Uterus (tissue), 4 donors: ENCODE measurements around the gene ARFGAP2. TPM values are rescaled to one million over a fixed set of nuclear protein-coding genes. Genes with fewer than 3 reads are reported as not detected.
"Not testable (repeated sequence)": the region's sequence is repeated elsewhere in the genome, so short reads cannot be mapped to it uniquely, and the experiment has no call there.

Experiments used
- DNase-seq, 2 donors: peaks; one replicate each; pipeline ENCODE4 v3.0.0-alpha.2; 2019 to 2020
- H3K27ac ChIP-seq, 2 donors: fragments of 200-600 bp; sonication (generic); 1 replicate in 1 of 2; 2 replicates in 1 of 2; pipeline ENCODE4 v1.5.1; 2016 to 2018
- H3K27me3 ChIP-seq, 2 donors: fragments of 200-600 bp; sonication (generic); one replicate each; pipeline ENCODE4 v1.5.1; 2018 to 2019; ENCODE audit warnings: control low read depth in 1 of 2
- H3K36me3 ChIP-seq, 2 donors: fragments of 200-600 bp; sonication (generic); one replicate each; pipeline ENCODE4 v1.5.1; 2019; ENCODE audit warnings: control low read depth in 1 of 2
- H3K4me1 ChIP-seq, 2 donors: fragments of 200-600 bp; sonication (generic); one replicate each; pipeline ENCODE4 v1.5.1; 2018 to 2019; ENCODE audit warnings: control low read depth in 1 of 2
- H3K4me3 ChIP-seq, 2 donors: fragments of 200-600 bp; sonication (generic); 1 replicate in 1 of 2; 2 replicates in 1 of 2; pipeline ENCODE4 v1.5.1; 2018 to 2019; ENCODE audit warnings: mild to moderate bottlenecking in 1 of 2
- H3K9me3 ChIP-seq, 2 donors: fragments of 200-600 bp; sonication (generic); one replicate each; pipeline ENCODE4 v1.5.1; 2019; ENCODE audit warnings: control low read depth in 1 of 2
- POLR2A ChIP-seq, 2 donors: fragments of 450-650 bp; IDR thresholded peaks; one replicate each; pipeline ENCODE4 v1.6.1; 2016; ENCODE audit warnings: antibody characterized with exemption in 2 of 2, mild to moderate bottlenecking in 1 of 2, moderate library complexity in 1 of 2
- intact Hi-C: fragments of 100-400 bp; cut with DNase I; formaldehyde crosslinking; loops from one replicate; pipeline ENCODE4 v1.15.1; 2023; ENCODE audit warnings: low total_unique reads
- microRNA-seq: library from miRNA; unstranded; fragments of <30 nt; microRNA quantifications from one replicate; pipeline ENCODE4, GENCODE V29; 2016; ENCODE audit warnings: borderline microRNAs expressed, borderline replicate concordance
- small RNA-seq: library from RNA; depleted of rRNA; stranded (forward); fragments of <200 nt; gene quantifications from one replicate; pipeline ENCODE3, GENCODE V24; 2016
- total RNA-seq, 4 donors: library from RNA; depleted of rRNA in 3 of 4; stranded (reverse); fragments of >200 nt in 3 of 4; gene quantifications; one replicate each; pipeline versions ENCODE4 v1.1.0 to v1.2.4, GENCODE V29; 2014 to 2023
- TF ChIP-seq, protein P1 (sequence below), 4 experiments: fragments of 200-600 bp in 2 of 4; fragments of 450-650 bp in 2 of 4; sonication (generic) in 2 of 4; IDR thresholded peaks; one replicate each; pipeline ENCODE4 v1.5.1; 2016 to 2019; ENCODE audit warnings: antibody characterized with exemption in 4 of 4, mild to moderate bottlenecking in 2 of 4, moderate library complexity in 1 of 4
- donor health status: DM: yes; HTN: yes; CAD: no.

The ARFGAP2 gene
- total RNA-seq, 4 donors from 2014 or later: 57.4 to 243 (median 151) TPM

DNA sequence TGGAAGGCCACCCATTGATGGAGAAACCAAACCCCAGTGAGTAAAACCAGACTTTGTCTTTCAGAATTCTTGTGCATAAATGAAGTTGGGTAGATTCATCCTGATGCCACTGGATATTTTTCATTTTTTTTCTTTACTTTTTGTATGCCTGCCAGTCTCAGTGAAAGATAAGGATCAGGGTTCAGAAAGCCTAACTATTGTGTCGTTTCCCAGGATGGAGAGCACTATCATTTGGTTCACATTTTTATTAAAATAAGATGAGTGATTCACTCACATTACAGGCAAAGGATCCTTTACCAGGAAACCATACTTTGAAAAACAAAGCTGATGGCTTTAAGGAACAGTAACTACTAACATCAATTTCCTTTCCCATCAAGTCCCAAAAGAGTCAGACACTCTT is 52.0 kb downstream of the ARFGAP2 start:
- Histone ChIP-seq H3K9me3 (no peaks in the 10 kb centered on the region), H3K27ac (no peak overlapping the region), H3K36me3 (no peaks in the 10 kb centered on the region), H3K27me3 (no peaks in the 10 kb centered on the region), H3K4me1 (no peaks in the 10 kb centered on the region), H3K4me3 (no peak overlapping the region)
- intact Hi-C loops: no loop called here
- TF ChIP-seq, protein P1, sequence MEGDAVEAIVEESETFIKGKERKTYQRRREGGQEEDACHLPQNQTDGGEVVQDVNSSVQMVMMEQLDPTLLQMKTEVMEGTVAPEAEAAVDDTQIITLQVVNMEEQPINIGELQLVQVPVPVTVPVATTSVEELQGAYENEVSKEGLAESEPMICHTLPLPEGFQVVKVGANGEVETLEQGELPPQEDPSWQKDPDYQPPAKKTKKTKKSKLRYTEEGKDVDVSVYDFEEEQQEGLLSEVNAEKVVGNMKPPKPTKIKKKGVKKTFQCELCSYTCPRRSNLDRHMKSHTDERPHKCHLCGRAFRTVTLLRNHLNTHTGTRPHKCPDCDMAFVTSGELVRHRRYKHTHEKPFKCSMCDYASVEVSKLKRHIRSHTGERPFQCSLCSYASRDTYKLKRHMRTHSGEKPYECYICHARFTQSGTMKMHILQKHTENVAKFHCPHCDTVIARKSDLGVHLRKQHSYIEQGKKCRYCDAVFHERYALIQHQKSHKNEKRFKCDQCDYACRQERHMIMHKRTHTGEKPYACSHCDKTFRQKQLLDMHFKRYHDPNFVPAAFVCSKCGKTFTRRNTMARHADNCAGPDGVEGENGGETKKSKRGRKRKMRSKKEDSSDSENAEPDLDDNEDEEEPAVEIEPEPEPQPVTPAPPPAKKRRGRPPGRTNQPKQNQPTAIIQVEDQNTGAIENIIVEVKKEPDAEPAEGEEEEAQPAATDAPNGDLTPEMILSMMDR (IDR thresholded peaks at IDR 0.05): no peak
- TF ChIP-seq POLR2A (IDR thresholded peaks at IDR 0.05): no peak
- DNase-seq: no peak

DNA sequence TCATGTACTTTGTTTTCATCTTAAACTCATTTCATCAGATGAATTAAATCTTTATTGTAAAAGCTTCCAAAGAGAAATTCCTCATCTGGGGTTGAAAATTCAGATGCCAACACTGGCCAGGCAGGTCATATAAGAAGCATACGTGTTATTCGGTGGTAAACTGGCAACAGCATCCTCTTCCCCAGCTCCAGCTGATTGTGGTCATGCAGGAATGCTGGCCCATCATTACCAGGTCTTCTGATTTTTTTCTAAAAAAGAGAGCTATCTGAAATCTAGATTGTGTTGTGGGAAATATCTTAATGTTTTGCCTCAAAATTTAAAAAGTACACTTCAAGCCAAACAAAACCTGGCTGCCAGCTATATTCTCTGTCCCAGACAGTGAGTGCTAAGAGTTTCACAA is 53.6 kb downstream of the ARFGAP2 start:
- Histone ChIP-seq H3K27me3 (no peaks in the 10 kb centered on the region), H3K36me3 (no peaks in the 10 kb centered on the region), H3K4me1 (no peaks in the 10 kb centered on the region), H3K4me3 (no peak overlapping the region), H3K27ac (no peak overlapping the region), H3K9me3 (no peaks in the 10 kb centered on the region)
- TF ChIP-seq POLR2A (IDR thresholded peaks at IDR 0.05): no peak
- TF ChIP-seq, protein P1 (IDR thresholded peaks at IDR 0.05): no peak
- DNase-seq: no peak
- intact Hi-C loops: no loop called here

DNA sequence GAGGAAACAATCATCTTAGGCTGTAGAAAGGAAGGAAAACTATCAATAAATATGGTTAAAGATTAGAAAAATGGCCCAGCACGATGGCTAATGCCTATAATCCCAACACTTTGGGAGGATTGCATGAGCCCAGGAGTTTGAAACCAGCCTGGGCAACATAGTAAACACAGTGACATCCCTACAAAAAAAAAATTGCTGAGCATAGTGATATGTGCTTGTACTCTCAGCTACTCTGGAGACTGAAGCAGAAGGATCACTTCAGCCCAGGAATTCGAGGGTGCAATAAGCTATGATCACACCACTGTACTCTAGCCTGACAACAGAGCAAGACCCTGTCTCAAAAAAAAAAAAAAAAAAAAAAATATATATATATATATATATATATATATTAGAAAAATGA is 54.9 kb downstream of the ARFGAP2 start:
- Histone ChIP-seq H3K9me3 (no peaks in the 10 kb centered on the region), H3K27ac (no peak overlapping the region), H3K4me1 (no peaks in the 10 kb centered on the region), H3K27me3 (no peaks in the 10 kb centered on the region), H3K36me3 (no peaks in the 10 kb centered on the region), H3K4me3 (no peak overlapping the region)
- TF ChIP-seq, protein P1 (IDR thresholded peaks at IDR 0.05): no peak
- no peak for TF ChIP-seq POLR2A (IDR thresholded peaks at IDR 0.05)
- intact Hi-C loops: no loop called here
- DNase-seq: no peak

DNA sequence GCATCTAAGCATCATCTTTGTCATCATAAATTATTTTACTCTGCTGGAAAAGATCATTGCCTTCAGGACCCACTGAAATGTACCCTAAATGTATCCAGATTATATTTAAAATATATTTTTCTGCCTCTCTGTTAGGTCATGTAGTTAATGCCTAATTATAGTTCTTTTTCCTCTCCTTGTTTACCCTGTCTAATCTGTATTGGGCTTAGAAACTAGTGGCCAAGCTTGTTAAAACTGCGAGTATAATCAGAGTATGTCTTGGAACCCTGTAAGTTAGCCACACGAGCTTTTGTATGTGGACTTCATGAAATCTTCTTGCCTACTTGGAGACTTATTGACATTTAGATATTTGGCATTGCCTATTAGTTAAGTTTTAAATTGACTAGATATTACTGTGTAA is 55.6 kb downstream of the ARFGAP2 start:
- H3K27ac ChIP-seq: no peak overlapping the region
- H3K9me3 ChIP-seq: no peaks in the 10 kb centered on the region
- H3K27me3 ChIP-seq: no peaks in the 10 kb centered on the region
- H3K4me3 ChIP-seq: no peak overlapping the region
- no peak for DNase-seq
- H3K4me1 ChIP-seq: no peaks in the 10 kb centered on the region
- intact Hi-C loops: no loop called here
- TF ChIP-seq, protein P1 (IDR thresholded peaks at IDR 0.05): no peak
- TF ChIP-seq POLR2A (IDR thresholded peaks at IDR 0.05): no peak
- no peaks in the 10 kb centered on the region for H3K36me3 ChIP-seq

DNA sequence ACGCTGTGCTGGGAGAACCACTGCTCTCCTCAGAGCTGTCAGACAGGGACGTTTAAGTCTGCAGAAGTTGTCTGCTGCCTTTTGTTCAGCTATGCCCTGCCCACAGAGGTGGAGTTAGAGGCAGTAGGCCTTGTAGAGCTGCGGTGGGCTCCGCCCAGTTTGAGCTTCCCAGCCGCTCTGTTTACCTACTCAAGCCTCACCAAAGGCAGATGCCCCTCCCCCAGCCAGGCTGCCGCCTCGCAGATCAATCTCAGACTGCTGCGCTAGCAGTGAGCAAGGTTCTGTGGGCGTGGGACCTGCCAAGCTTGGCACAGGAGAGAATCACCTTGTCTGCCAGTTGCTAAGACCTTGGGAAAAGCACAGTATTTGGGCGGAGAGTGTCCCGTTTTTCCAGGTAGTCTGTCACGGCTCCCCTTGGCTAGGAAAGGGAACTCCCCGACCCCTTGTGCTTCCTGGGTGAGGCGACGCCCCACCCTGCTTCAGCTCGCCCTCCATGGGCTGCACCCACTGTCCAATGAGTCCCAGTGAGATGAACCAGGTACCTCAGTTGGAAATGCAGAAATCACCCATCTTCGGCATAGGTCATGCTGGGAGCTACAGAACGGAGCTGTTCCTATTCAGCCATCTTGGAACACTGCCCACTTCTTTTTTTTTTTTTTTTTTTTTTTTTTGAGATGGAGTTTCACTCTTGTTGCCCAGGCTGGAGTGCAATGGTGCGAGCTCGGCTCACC is 57.6 kb downstream of the ARFGAP2 start:
- intact Hi-C loops, H3K27me3 ChIP-seq, DNase-seq, H3K27ac ChIP-seq, H3K4me1 ChIP-seq, H3K4me3 ChIP-seq, H3K36me3 ChIP-seq, H3K9me3 ChIP-seq: not testable (repeated sequence)

Small RNA genes lying within 50 kb of the gene (microRNA-seq; reads per million reads assigned to microRNA genes)
- gene MIR6745: not detected

Small RNA genes lying within 50 kb of the gene (small RNA-seq; reads per million reads assigned to genes)
- not detected for gene MIR6745

Other genes starting within 250 kb of the ARFGAP2 start
- gene CSTPP1, start 240.1 kb downstream of the ARFGAP2 start, total RNA-seq: 10 to 100 TPM in 2 of 4 donors, 1 to 10 TPM in 2; 4.9 to 33.8 (median 19.5) TPM
- gene PACSIN3, start 9.6 kb upstream of the ARFGAP2 start, total RNA-seq: 10 to 100 TPM; 28.1 to 80.3 (median 47.1) TPM
- 10 to 100 TPM; 13.8 to 65.9 (median 23.8) TPM for gene DDB2, start 38.1 kb upstream of the ARFGAP2 start, total RNA-seq
- 10 to 100 TPM; 25.6 to 36.6 (median 27.1) TPM for gene ACP2, start 71.9 kb upstream of the ARFGAP2 start, total RNA-seq
- gene NR1H3, start 81.1 kb upstream of the ARFGAP2 start, total RNA-seq: 10 to 100 TPM; 14.1 to 49.0 (median 31.9) TPM
- 100 to 1,000 TPM in 1 of 4 donors, 10 to 100 TPM in 3; 26.8 to 234 (median 47.2) TPM for gene MADD, start 93.3 kb upstream of the ARFGAP2 start, total RNA-seq
- gene MYBPC3, start 175.8 kb upstream of the ARFGAP2 start, total RNA-seq: under 1 TPM in 2 of 4 donors, not detected in 2; 0.09 to 0.14 TPM
- gene SPI1, start 201.7 kb upstream of the ARFGAP2 start, total RNA-seq: 1 to 10 TPM; 4.9 to 9.7 (median 7.6) TPM
- 10 to 100 TPM; 30.9 to 79.2 (median 64.2) TPM for gene SLC39A13, start 231.7 kb upstream of the ARFGAP2 start, total RNA-seq
- gene PSMC3, start 249.6 kb upstream of the ARFGAP2 start, total RNA-seq: 100 to 1,000 TPM in 1 of 4 donors, 10 to 100 TPM in 3; 43.8 to 161 (median 96.2) TPM